ENCODE results near the gene PWWP2A.

DNA sequence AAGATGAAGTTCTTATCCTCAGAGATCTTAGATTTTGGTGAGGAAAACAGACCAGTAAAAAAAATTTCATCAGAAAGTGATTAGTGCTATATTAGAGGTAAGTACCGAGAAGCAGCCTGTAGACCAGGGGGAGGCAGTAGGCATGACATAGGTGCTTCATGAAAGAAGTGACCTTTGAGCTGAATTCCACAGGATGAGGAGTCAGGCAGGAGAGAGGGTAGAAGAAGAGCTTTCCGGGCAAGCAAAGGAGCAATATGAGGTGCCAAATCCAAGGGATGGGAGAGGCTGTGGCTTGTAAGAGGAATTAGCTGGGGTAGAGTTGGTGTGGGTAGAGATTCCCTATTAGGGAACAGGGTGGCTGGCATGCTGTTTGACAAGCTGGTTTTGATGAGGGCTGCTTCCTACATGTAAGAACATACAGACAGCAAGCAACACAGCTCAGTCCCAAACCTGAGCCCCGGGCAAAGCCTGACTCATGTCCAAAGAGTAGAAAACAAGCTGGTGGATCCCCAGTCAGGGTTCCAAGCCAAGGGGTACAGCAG is 48.4 kb upstream of the PWWP2A start:
- no peak for TF ChIP-seq EZH2phosphoT487 (IDR thresholded peaks at IDR 0.05; ENCODE audit: low read length)
- TF ChIP-seq, protein P1, sequence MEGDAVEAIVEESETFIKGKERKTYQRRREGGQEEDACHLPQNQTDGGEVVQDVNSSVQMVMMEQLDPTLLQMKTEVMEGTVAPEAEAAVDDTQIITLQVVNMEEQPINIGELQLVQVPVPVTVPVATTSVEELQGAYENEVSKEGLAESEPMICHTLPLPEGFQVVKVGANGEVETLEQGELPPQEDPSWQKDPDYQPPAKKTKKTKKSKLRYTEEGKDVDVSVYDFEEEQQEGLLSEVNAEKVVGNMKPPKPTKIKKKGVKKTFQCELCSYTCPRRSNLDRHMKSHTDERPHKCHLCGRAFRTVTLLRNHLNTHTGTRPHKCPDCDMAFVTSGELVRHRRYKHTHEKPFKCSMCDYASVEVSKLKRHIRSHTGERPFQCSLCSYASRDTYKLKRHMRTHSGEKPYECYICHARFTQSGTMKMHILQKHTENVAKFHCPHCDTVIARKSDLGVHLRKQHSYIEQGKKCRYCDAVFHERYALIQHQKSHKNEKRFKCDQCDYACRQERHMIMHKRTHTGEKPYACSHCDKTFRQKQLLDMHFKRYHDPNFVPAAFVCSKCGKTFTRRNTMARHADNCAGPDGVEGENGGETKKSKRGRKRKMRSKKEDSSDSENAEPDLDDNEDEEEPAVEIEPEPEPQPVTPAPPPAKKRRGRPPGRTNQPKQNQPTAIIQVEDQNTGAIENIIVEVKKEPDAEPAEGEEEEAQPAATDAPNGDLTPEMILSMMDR (IDR thresholded peaks at IDR 0.05; ENCODE audit: low read length) = no peak

All from MM.1S (cell line).